MM.1S (cell line): ENCODE data around the gene CD79A.

Experiments used
- EZH2 ChIP-seq: fragments of 300-600 bp; sonication (generic); optimal IDR thresholded peaks from 2 replicates; pipeline ENCODE3; 2017; ENCODE audit warnings: low read depth, mild to moderate bottlenecking, antibody characterized with exemption, low read length, mixed read lengths
- TF ChIP-seq, protein P1 (sequence below): fragments of 300-600 bp; sonication (generic); IDR thresholded peaks from 2 replicates; pipeline ENCODE4 v1.5.1; 2016; ENCODE audit warnings: antibody characterized with exemption, low read length, mixed read lengths

DNA sequence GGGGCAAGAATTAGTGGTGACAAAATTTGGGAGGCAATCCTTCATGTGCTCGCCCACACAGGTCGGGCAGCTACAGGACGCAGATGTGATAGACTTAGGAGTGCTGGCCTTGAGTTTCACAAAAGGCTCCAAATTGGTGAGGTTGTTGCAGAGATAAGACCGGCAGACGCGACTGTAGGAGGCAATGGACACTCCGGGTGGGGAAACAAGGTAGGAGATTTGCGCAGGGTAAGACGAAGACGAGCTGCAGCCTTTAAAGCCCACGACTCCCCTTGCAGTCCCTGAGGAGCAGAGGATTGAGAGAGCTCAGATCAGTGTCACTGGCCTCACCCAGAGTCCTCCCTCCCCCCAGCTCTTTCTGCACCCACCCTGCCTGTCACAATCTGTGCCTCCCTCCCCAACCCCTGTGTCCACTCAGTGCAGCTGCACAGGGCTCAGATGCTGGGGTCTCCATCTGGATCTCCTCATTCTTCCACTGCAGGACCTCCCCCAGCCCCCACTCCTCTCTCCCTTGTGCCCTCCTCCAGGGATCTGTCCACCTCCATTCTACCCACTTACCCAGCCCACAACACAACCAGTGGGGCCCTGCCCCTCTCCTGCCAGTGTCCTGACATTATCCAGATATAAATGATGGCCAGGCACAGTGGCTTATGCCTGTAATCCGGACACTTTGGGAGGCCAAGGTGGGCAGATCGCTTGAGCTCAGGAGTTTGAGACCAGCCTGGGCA lies 38.9 kb upstream of the CD79A start:
- TF ChIP-seq, protein P1, sequence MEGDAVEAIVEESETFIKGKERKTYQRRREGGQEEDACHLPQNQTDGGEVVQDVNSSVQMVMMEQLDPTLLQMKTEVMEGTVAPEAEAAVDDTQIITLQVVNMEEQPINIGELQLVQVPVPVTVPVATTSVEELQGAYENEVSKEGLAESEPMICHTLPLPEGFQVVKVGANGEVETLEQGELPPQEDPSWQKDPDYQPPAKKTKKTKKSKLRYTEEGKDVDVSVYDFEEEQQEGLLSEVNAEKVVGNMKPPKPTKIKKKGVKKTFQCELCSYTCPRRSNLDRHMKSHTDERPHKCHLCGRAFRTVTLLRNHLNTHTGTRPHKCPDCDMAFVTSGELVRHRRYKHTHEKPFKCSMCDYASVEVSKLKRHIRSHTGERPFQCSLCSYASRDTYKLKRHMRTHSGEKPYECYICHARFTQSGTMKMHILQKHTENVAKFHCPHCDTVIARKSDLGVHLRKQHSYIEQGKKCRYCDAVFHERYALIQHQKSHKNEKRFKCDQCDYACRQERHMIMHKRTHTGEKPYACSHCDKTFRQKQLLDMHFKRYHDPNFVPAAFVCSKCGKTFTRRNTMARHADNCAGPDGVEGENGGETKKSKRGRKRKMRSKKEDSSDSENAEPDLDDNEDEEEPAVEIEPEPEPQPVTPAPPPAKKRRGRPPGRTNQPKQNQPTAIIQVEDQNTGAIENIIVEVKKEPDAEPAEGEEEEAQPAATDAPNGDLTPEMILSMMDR, result no peak
- no peak for TF ChIP-seq EZH2
